ENCODE data around the gene TBX4.

Gene TBX4

DNA sequence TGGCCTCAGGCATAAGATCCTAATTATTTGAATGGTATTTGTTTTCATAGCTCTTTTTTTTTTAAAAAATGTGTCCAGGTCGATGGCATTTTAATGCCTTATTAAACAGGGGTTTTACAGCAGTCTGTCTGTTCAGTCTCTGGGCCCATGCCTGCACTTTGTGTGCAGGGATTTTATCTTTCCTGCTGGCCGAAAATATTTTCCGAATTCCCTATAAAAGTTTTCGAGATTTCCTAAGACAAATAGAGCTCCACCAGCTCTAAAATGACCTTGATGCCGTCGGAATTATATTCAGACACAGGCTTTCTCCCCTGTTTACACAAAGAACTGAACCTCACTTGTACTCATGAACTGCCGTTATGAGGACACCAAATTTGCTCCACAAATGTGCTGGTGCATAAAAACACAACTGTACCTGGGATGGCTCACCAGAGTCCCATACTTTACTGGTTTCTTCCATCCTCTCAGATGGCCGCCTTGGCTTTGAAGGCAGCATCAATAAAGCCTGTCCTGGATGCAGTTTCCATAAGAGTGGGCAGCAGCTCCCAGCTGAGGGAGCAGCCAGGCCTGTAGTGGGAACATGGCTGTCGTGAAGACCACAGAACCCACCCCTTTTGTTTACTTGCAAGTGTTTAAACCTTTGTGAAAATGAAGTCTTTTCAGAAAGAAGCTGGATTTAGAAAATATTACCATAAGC, 44.9 kb downstream of the TBX4 start:
- Histone ChIP-seq H3K27ac (no peak overlapping the region), H3K9me3 (ENCODE audit: severe bottlenecking) (no peaks in the 10 kb centered on the region), H3K27me3 (ENCODE audit: insufficient read depth, low read depth, severe bottlenecking) (no peaks in the 10 kb centered on the region), H3K36me3 (no peaks in the 10 kb centered on the region), H3K4me3 (ENCODE audit: low read depth, low read length) (no peak overlapping the region)
- DNase-seq, result no peak
- TF ChIP-seq, protein P1, sequence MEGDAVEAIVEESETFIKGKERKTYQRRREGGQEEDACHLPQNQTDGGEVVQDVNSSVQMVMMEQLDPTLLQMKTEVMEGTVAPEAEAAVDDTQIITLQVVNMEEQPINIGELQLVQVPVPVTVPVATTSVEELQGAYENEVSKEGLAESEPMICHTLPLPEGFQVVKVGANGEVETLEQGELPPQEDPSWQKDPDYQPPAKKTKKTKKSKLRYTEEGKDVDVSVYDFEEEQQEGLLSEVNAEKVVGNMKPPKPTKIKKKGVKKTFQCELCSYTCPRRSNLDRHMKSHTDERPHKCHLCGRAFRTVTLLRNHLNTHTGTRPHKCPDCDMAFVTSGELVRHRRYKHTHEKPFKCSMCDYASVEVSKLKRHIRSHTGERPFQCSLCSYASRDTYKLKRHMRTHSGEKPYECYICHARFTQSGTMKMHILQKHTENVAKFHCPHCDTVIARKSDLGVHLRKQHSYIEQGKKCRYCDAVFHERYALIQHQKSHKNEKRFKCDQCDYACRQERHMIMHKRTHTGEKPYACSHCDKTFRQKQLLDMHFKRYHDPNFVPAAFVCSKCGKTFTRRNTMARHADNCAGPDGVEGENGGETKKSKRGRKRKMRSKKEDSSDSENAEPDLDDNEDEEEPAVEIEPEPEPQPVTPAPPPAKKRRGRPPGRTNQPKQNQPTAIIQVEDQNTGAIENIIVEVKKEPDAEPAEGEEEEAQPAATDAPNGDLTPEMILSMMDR (IDR thresholded peaks at IDR 0.05; ENCODE audit: low read depth, low read length), result no peak

DNA sequence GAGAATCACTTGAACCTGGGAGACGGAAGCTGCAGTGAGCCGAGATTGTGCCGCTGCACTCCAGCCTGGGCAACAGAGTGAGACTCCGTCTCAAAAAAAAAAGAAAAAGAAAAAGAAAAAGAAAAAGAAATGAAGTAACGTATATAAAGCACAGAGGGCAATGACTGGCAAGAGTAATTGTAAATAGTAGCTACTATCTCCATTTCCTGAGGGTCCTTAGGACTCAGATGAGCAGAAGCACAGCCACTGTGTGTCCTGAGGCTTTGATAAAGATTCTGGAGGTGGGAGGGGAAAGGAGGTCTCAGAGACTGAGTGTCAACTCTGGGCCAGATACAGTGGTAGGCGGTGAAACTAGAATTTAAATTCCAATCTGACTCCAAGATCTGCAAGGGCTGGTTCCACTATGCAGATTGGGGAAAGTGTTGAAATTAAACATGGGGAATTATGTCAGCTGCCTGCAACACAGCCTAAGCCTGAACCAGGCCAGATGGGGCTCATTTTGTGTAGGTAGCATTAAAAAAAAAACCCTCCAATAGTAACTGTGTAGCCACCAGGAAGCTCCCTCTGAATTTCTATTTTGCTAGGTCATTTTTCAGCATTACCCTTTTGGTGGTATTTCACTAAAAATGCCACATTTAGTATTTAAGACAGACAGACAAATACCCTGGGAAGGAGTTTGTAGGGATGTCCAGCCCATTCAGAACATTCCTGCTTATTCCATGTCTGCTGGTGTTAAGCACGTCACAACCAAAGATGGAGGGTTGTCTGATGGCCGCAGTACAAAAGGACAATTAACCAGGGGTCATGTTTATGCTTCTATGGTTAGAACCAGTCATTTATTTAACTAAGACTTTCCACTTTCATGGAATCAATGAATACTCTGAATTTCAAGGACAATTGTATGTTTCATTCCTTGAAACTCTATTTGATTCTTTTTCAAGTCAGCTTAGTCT, 46.1 kb downstream of the TBX4 start:
- no peaks in the 10 kb centered on the region for H3K9me3 ChIP-seq (ENCODE audit: severe bottlenecking)
- H3K27me3 ChIP-seq (ENCODE audit: insufficient read depth, low read depth, severe bottlenecking), result no peaks in the 10 kb centered on the region
- DNase-seq, result no peak
- H3K4me3 ChIP-seq (ENCODE audit: low read depth, low read length), result no peak overlapping the region
- no peak overlapping the region for H3K27ac ChIP-seq
- no peaks in the 10 kb centered on the region for H3K36me3 ChIP-seq
- TF ChIP-seq, protein P1 (IDR thresholded peaks at IDR 0.05; ENCODE audit: low read depth, low read length), result no peak

DNA sequence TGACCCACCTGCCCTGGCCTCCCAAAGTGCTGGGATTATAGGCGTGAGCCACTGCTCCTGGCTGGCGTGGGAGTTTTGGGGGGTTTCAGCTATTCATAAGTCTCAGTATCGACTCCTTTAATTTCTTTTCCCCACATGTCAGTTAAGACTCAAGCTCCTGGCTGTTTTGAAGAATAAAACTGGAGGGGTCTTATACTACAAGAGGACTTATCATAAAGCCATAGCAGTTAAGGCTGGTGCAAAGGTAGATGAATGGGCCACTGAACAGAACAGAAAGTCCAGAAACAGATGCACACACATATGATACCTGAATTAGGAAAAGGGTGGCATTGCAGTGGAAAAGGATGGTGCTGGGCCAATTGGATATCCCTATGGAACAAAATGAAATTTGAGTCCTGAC, 47.4 kb downstream of the TBX4 start:
- Histone ChIP-seq H3K27me3 (ENCODE audit: insufficient read depth, low read depth, severe bottlenecking) (no peaks in the 10 kb centered on the region), H3K9me3 (ENCODE audit: severe bottlenecking) (no peaks in the 10 kb centered on the region), H3K4me3 (ENCODE audit: low read depth, low read length) (no peak overlapping the region), H3K27ac (no peak overlapping the region), H3K36me3 (no peaks in the 10 kb centered on the region)
- TF ChIP-seq, protein P1 (IDR thresholded peaks at IDR 0.05; ENCODE audit: low read depth, low read length), result no peak
- DNase-seq, result no peak

DNA sequence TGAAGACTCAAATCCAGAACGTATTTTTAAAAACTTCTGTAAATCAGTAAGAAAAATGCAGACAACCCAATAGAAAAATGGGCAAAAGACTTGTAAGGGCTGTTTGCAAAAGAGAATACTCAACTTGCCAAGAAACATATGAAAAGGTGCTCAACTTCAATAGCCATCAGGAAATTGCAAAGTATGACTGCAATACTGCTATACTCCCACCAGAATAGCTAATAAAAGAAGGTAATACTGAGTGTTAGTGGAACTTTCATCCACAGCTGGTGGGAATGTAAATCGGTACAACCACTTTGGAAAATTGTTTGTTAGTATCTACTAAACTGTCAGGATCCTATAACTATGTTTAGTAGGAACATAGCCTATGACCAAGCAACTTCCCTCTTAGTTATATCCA, 48.1 kb downstream of the TBX4 start:
- TF ChIP-seq, protein P1 (IDR thresholded peaks at IDR 0.05; ENCODE audit: low read depth, low read length), result no peak
- H3K9me3 ChIP-seq (ENCODE audit: severe bottlenecking), result no peaks in the 10 kb centered on the region
- H3K4me3 ChIP-seq (ENCODE audit: low read depth, low read length), result no peak overlapping the region
- H3K27ac ChIP-seq, result no peak overlapping the region
- no peak for DNase-seq
- no peaks in the 10 kb centered on the region for H3K27me3 ChIP-seq (ENCODE audit: insufficient read depth, low read depth, severe bottlenecking)
- no peaks in the 10 kb centered on the region for H3K36me3 ChIP-seq

DNA sequence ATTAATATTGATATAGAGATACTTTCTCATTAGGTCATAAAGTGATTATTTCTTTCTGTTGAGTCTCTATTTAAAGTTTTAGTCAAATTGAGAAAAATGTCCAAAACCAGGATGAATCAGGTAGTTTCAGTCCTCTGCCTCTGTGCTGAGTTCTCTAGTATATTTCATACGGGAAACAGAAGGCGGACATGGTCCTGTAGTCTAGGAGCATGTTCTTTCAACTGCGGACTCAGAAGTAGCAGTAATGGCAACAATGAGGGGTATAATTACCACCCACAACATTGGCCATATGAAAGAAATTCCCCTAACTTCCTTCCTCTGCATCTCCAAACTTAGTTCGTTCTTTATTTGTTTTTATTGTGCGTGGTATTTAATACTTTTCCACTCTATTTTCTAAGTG, 50.1 kb downstream of the TBX4 start:
- H3K36me3 ChIP-seq, result no peaks in the 10 kb centered on the region
- no peaks in the 10 kb centered on the region for H3K9me3 ChIP-seq (ENCODE audit: severe bottlenecking)
- no peak overlapping the region for H3K4me3 ChIP-seq (ENCODE audit: low read depth, low read length)
- H3K27ac ChIP-seq, result no peak overlapping the region
- no peak for DNase-seq
- H3K27me3 ChIP-seq (ENCODE audit: insufficient read depth, low read depth, severe bottlenecking), result no peaks in the 10 kb centered on the region
- TF ChIP-seq, protein P1 (IDR thresholded peaks at IDR 0.05; ENCODE audit: low read depth, low read length), result no peak

Data from WERI-Rb-1 (cell line).